Astrocyte (in vitro differentiated cells and primary cell): ENCODE data around the gene LATS2. TPM values are rescaled to one million over a fixed set of nuclear protein-coding genes. Genes with fewer than 3 reads are reported as not detected.

ENCODE experiments used
- DNase-seq: peaks from one replicate; pipeline ENCODE4 v3.0.0-alpha.2; 2010; ENCODE audit warnings: low read depth
- FAIRE-seq: peaks from 2 replicates; lab custom pipeline; 2011; peaks lifted over from hg19 to GRCh38; lab: Jason Lieb, UNC
- H2AFZ ChIP-seq: 2 replicates; pipeline ENCODE4 v1.6.0; 2012; ENCODE audit warnings: low read depth, low read length, inconsistent platforms
- H3K27ac ChIP-seq: 2 replicates; pipeline ENCODE4 v1.5.1; 2011; ENCODE audit warnings: low read depth, low read length, inconsistent platforms
- H3K27me3 ChIP-seq: 2 replicates; pipeline ENCODE4 v1.6.0; 2011; ENCODE audit warnings: low read length, inconsistent platforms; ENCODE audit not compliant: insufficient read depth
- H3K36me3 ChIP-seq: 2 replicates; pipeline ENCODE4 v1.5.1; 2011; ENCODE audit warnings: low read length, inconsistent platforms; ENCODE audit not compliant: insufficient read depth
- H3K4me1 ChIP-seq: 2 replicates; pipeline ENCODE4 v1.5.1; 2011; ENCODE audit warnings: low read length, inconsistent platforms; ENCODE audit not compliant: insufficient read depth
- H3K4me2 ChIP-seq: 2 replicates; pipeline ENCODE4 v1.6.0; 2012; ENCODE audit warnings: low read length, inconsistent platforms
- H3K4me3 ChIP-seq: 2 replicates; pipeline ENCODE4 v1.5.1; 2011; ENCODE audit warnings: low read depth, mild to moderate bottlenecking, low read length, inconsistent platforms; ENCODE audit not compliant: insufficient read depth
- H3K79me2 ChIP-seq: 2 replicates; pipeline ENCODE4 v1.6.0; 2012; ENCODE audit warnings: mild to moderate bottlenecking, low read length, inconsistent platforms; ENCODE audit not compliant: insufficient read depth
- H3K9ac ChIP-seq: 2 replicates; pipeline ENCODE4 v1.6.0; 2012; ENCODE audit warnings: mild to moderate bottlenecking, low read length, inconsistent platforms
- H3K9me3 ChIP-seq: 2 replicates; pipeline ENCODE4 v1.5.1; 2012; ENCODE audit warnings: low read depth, mild to moderate bottlenecking, low read length, inconsistent platforms; ENCODE audit not compliant: insufficient read depth
- H4K20me1 ChIP-seq: 2 replicates; pipeline ENCODE4 v1.6.0; 2012; ENCODE audit warnings: low read length, inconsistent platforms; ENCODE audit not compliant: insufficient read depth
- H3K27ac Mint-ChIP-seq: one replicate; pipeline ENCODE4 v1.8.0; 2021; ENCODE audit warnings: mild to moderate bottlenecking, mixed read lengths; ENCODE audit not compliant: unreplicated experiment
- H3K27me3 Mint-ChIP-seq: one replicate; pipeline ENCODE4 v1.8.0; 2021; ENCODE audit warnings: low read depth, mixed read lengths; ENCODE audit not compliant: unreplicated experiment
- H3K36me3 Mint-ChIP-seq: one replicate; pipeline ENCODE4 v1.8.0; 2021; ENCODE audit warnings: low read depth, mixed read lengths; ENCODE audit not compliant: unreplicated experiment
- H3K4me1 Mint-ChIP-seq: one replicate; pipeline ENCODE4 v1.8.0; 2021; ENCODE audit warnings: low read depth, mixed read lengths; ENCODE audit not compliant: unreplicated experiment
- H3K4me3 Mint-ChIP-seq: one replicate; pipeline ENCODE4 v1.8.0; 2021; ENCODE audit warnings: mild to moderate bottlenecking, moderate library complexity, mixed read lengths; ENCODE audit not compliant: unreplicated experiment
- H3K9me3 Mint-ChIP-seq: one replicate; pipeline ENCODE4 v1.8.0; 2021; ENCODE audit warnings: mild to moderate bottlenecking, mixed read lengths; ENCODE audit not compliant: unreplicated experiment
- CTCF ChIP-seq: IDR thresholded peaks from 2 replicates; pipeline ENCODE4 v1.5.1; 2011; ENCODE audit warnings: low read depth, mild to moderate bottlenecking, inconsistent platforms, low read length, moderate library complexity; ENCODE audit not compliant: insufficient read depth
- EZH2 ChIP-seq: IDR thresholded peaks from 2 replicates; pipeline ENCODE4 v1.6.1; 2012; ENCODE audit warnings: mild to moderate bottlenecking, low read length, inconsistent platforms; ENCODE audit not compliant: insufficient read depth
- total RNA-seq: library from RNA; stranded (reverse); gene quantifications from 2 replicates; pipeline ENCODE4 v1.2.1, GENCODE V29; 2021

Gene LATS2
- total RNA-seq, 1 donor from 2014 or later = 46.7 TPM

- Mint-ChIP-seq H3K36me3 (peaks cover 15% of the 10 kb centered on the region), H3K9me3 (no peaks in the 10 kb centered on the region), H3K4me3 (no peak overlapping the region), H3K27ac (no peak overlapping the region), H3K27me3 (no peaks in the 10 kb centered on the region), H3K4me1 (peaks cover 36% of the 10 kb centered on the region)
- Histone ChIP-seq H3K9ac (no peak overlapping the region), H3K4me3 (no peak overlapping the region), H3K9me3 (no peaks in the 10 kb centered on the region), H3K4me1 (peaks cover 2% of the 10 kb centered on the region), H3K27ac (no peak overlapping the region), H2AFZ (no peak overlapping the region), H3K27me3 (no peaks in the 10 kb centered on the region), H3K36me3 (peaks cover 9% of the 10 kb centered on the region), H3K4me2 (no peak overlapping the region), H3K79me2 (peaks cover 100% of the 10 kb centered on the region), H4K20me1 (peaks cover 97% of the 10 kb centered on the region)
- TF ChIP-seq EZH2 (no peak), CTCF (no peak)
- FAIRE-seq (no peak), DNase-seq (no peak)
Observed at GRCh38 chr13:21048901-21049698, 12.3 kb downstream of the LATS2 start.

GRCh38 chr13:21047591-21048282 is 13.6 kb downstream of the LATS2 start:
- Histone ChIP-seq H3K79me2 (peaks cover 99% of the 10 kb centered on the region), H4K20me1 (peaks cover 96% of the 10 kb centered on the region), H3K4me2 (no peak overlapping the region), H3K4me3 (no peak overlapping the region), H3K9me3 (no peaks in the 10 kb centered on the region), H3K27ac (no peak overlapping the region), H3K27me3 (no peaks in the 10 kb centered on the region), H3K36me3 (peaks cover 9% of the 10 kb centered on the region), H3K9ac (no peak overlapping the region), H3K4me1 (peaks cover 9% of the 10 kb centered on the region), H2AFZ (no peak overlapping the region)
- Mint-ChIP-seq H3K36me3 (peaks cover 15% of the 10 kb centered on the region), H3K27me3 (no peaks in the 10 kb centered on the region), H3K27ac (no peak overlapping the region), H3K4me3 (no peak overlapping the region), H3K4me1 (peaks cover 37% of the 10 kb centered on the region), H3K9me3 (no peaks in the 10 kb centered on the region)
- TF ChIP-seq EZH2 (no peak), CTCF (no peak)
- no peak for FAIRE-seq
- DNase-seq = no peak

- Histone ChIP-seq H3K9ac (no peak overlapping the region), H4K20me1 (peaks cover 94% of the 10 kb centered on the region), H3K4me2 (no peak overlapping the region), H3K9me3 (no peaks in the 10 kb centered on the region), H3K79me2 (peaks cover 99% of the 10 kb centered on the region), H3K27ac (no peak overlapping the region), H3K4me3 (no peak overlapping the region), H3K4me1 (peaks cover 9% of the 10 kb centered on the region), H2AFZ (no peak overlapping the region), H3K27me3 (no peaks in the 10 kb centered on the region), H3K36me3 (peaks cover 9% of the 10 kb centered on the region)
- peaks cover 37% of the 10 kb centered on the region for H3K4me1 Mint-ChIP-seq
- peak overlapping the region; percentile 72 for H3K27ac Mint-ChIP-seq
- H3K9me3 Mint-ChIP-seq = no peaks in the 10 kb centered on the region
- peaks cover 15% of the 10 kb centered on the region for H3K36me3 Mint-ChIP-seq
- no peak overlapping the region for H3K4me3 Mint-ChIP-seq
- H3K27me3 Mint-ChIP-seq = no peaks in the 10 kb centered on the region
- no peak for FAIRE-seq
- no peak for DNase-seq
- TF ChIP-seq EZH2 = no peak
- no peak for TF ChIP-seq CTCF
Observed at GRCh38 chr13:21047087-21047486, 14.3 kb downstream of the LATS2 start.
